SK-N-SH treated with all-trans-retinoic acid at 6 μM for 48 hours (cell line): Measurements from ENCODE around the gene SLC40A1.

Source experiments
- PPARA ChIP-seq: fragments of 250-450 bp; sonication (Bioruptor Pico); IDR thresholded peaks from 2 replicates; pipeline ENCODE4 v1.5.0; 2020; ENCODE audit warnings: mild to moderate bottlenecking, borderline replicate concordance
- ZNF565 ChIP-seq: fragments of 450-650 bp; formaldehyde crosslinking; conservative IDR thresholded peaks from 2 replicates; pipeline ENCODE4 v1.5.0; 2020; ENCODE audit warnings: low read depth, mild to moderate bottlenecking, moderate library complexity
- ZNF8 ChIP-seq: fragments of 450-650 bp; formaldehyde crosslinking; IDR thresholded peaks from 2 replicates; pipeline ENCODE4 v1.5.0; 2020; ENCODE audit warnings: mild to moderate bottlenecking, moderate library complexity

- TF ChIP-seq ZNF565 (CRISPR knock-in tag) (no peak), ZNF8 (CRISPR knock-in tag) (no peak), PPARA (CRISPR knock-in tag) (no peak)
Observed at GRCh38 chr2:189515264-189515663, 65.3 kb downstream of the SLC40A1 start.
